PFSK-1 (cell line): Measurements from ENCODE around the gene KCNN4.

Experiments used
- POLR2AphosphoS5 ChIP-seq: IDR thresholded peaks from 2 replicates; pipeline ENCODE4 v1.6.1; 2012; ENCODE audit warnings: low read depth, mild to moderate bottlenecking, control low read depth, low read length, moderate library complexity
- SIN3A ChIP-seq: IDR thresholded peaks from 2 replicates; pipeline ENCODE4 v1.6.1; 2012; ENCODE audit warnings: mild to moderate bottlenecking, low read length, moderate library complexity, borderline replicate concordance; ENCODE audit not compliant: insufficient read depth
- TAF1 ChIP-seq: IDR thresholded peaks from 2 replicates; pipeline ENCODE4 v1.6.1; 2012; ENCODE audit warnings: low read length, control low read depth, borderline replicate concordance; ENCODE audit not compliant: insufficient read depth

DNA sequence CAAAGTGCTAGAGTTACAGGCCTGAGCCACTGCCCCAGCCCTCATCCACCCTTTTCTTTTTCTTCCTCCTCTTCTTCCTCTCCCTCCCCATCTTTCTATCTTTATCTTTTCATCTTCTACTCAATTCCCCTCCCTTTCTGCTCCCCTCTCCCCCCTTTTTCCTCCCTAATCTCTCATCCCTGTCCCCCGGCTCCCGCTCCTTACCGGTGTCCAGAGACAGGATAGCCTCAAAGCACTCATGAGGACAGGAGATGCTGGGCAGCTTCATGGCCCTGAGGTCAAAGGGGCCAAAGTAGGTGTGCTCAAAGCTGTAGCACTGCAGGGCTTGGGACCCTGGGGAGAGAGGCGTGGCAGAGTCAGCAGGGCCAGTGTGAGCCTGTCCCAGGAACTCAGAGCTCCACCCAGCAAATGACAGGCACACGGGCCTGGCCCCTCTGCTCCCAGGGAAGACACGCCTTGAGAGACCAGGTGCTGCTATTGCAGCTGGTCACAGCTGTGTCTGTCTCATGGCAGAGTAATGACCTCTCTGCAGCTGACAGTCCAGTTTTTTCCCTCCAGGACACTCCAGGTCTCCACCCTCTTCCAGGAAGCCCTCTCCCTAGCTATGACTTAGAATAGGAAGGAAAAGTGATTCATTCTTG, 18.8 kb upstream of the KCNN4 start:
- TF ChIP-seq TAF1 (no peak), SIN3A (no peak), POLR2AphosphoS5 (no peak)
